HEK293 (cell line): ENCODE measurements around the gene COPS9.

Experiments used
- CTCF ChIA-PET: fragments of 350-600 bp; formaldehyde crosslinking; extraction: SDS; loops from one replicate; lab custom pipeline; 2021; ENCODE audit warnings: antibody characterized with exemption; lab: Yijun Ruan, JAX
- POLR2A ChIA-PET: fragments of 300-600 bp; formaldehyde crosslinking; extraction: SDS; loops from one replicate; lab custom pipeline; 2020; ENCODE audit warnings: antibody characterized with exemption, inconsistent platforms; lab: Yijun Ruan, JAX
- H3K27ac ChIP-seq: fragments of 200-500 bp; sonication (Bioruptor generic); 2 replicates; pipeline ENCODE4 v1.5.1; 2014; ENCODE audit warnings: low read depth, low read length, control low read depth, inconsistent platforms; ENCODE audit errors: extremely low read depth
- H3K36me3 ChIP-seq, 2 experiments: fragments of 200-500 bp in 1 of 2; sonication (Bioruptor generic) in 1 of 2; 1 replicate in 1 of 2; 2 replicates in 1 of 2; pipeline ENCODE4 v1.5.1; 2014 to 2017; ENCODE audit warnings: inconsistent platforms in 2 of 2, low read length in 2 of 2; ENCODE audit not compliant: control insufficient read depth in 2 of 2, insufficient read depth in 1 of 2
- H3K4me1 ChIP-seq: fragments of 200-500 bp; sonication (Bioruptor generic); 2 replicates; pipeline ENCODE4 v1.5.1; 2014; ENCODE audit warnings: mild to moderate bottlenecking, low read length, inconsistent platforms; ENCODE audit not compliant: control insufficient read depth, insufficient read depth
- H3K4me3 ChIP-seq: 2 replicates; pipeline ENCODE4 v1.5.1; 2011; ENCODE audit warnings: low read depth, mild to moderate bottlenecking, control low read depth, low read length, moderate library complexity
- H3K9me3 ChIP-seq: fragments of 200-500 bp; sonication (Bioruptor generic); 2 replicates; pipeline ENCODE4 v1.5.1; 2014; ENCODE audit warnings: low read depth, low read length, inconsistent platforms; ENCODE audit not compliant: control insufficient read depth, insufficient read depth
- MZF1 ChIP-seq: fragments of 450-650 bp; formaldehyde crosslinking; IDR thresholded peaks from 2 replicates; pipeline ENCODE4 v1.5.1; 2017; ENCODE audit warnings: missing biosample characterization, missing genetic modification characterization, borderline replicate concordance
- REPIN1 ChIP-seq: fragments of 450-650 bp; formaldehyde crosslinking; IDR thresholded peaks from 2 replicates; pipeline ENCODE4 v1.5.1; 2017; ENCODE audit warnings: missing biosample characterization, missing genetic modification characterization, low read depth
- ZBTB21 ChIP-seq: fragments of 450-650 bp; formaldehyde crosslinking; IDR thresholded peaks from 2 replicates; pipeline ENCODE4 v1.5.1; 2017; ENCODE audit warnings: missing biosample characterization, missing genetic modification characterization
- ZBTB8A ChIP-seq: fragments of 450-650 bp; formaldehyde crosslinking; IDR thresholded peaks from 2 replicates; pipeline ENCODE4 v1.5.1; 2016; ENCODE audit warnings: missing biosample characterization, missing genetic modification characterization
- ZIC2 ChIP-seq: fragments of 450-650 bp; formaldehyde crosslinking; IDR thresholded peaks from 2 replicates; pipeline ENCODE4 v1.5.1; 2016; ENCODE audit warnings: missing biosample characterization, missing genetic modification characterization
- ZNF221 ChIP-seq: fragments of 450-650 bp; formaldehyde crosslinking; IDR thresholded peaks from 2 replicates; pipeline ENCODE4 v1.5.1; 2017; ENCODE audit warnings: missing biosample characterization, missing genetic modification characterization, borderline replicate concordance
- ZNF335 ChIP-seq: fragments of 450-650 bp; formaldehyde crosslinking; conservative IDR thresholded peaks from 2 replicates; pipeline ENCODE4 v1.5.1; 2016; ENCODE audit warnings: missing biosample characterization, missing genetic modification characterization
- ZNF391 ChIP-seq: fragments of 450-650 bp; formaldehyde crosslinking; IDR thresholded peaks from 2 replicates; pipeline ENCODE4 v1.5.1; 2016; ENCODE audit warnings: low read depth, missing biosample characterization, missing genetic modification characterization, borderline replicate concordance
- ZNF423 ChIP-seq: fragments of 450-650 bp; formaldehyde crosslinking; IDR thresholded peaks from 2 replicates; pipeline ENCODE4 v1.5.1; 2016; ENCODE audit warnings: missing biosample characterization, missing genetic modification characterization
- ZNF514 ChIP-seq: fragments of 450-650 bp; formaldehyde crosslinking; IDR thresholded peaks from 2 replicates; pipeline ENCODE4 v1.5.1; 2016; ENCODE audit warnings: missing biosample characterization, missing genetic modification characterization
- ZNF549 ChIP-seq: fragments of 450-650 bp; IDR thresholded peaks from 2 replicates; pipeline ENCODE4 v1.5.1; 2018; ENCODE audit warnings: missing biosample characterization, missing genetic modification characterization, mild to moderate bottlenecking, inconsistent platforms, moderate library complexity
- ZNF623 ChIP-seq: fragments of 450-650 bp; formaldehyde crosslinking; IDR thresholded peaks from 2 replicates; pipeline ENCODE4 v1.5.1; 2016; ENCODE audit warnings: missing biosample characterization, missing genetic modification characterization
- TF ChIP-seq, protein P1 (sequence below): fragments of 450-650 bp; formaldehyde crosslinking; IDR thresholded peaks from 2 replicates; pipeline ENCODE4 v1.5.1; 2016; ENCODE audit warnings: missing biosample characterization, missing genetic modification characterization
- TF ChIP-seq, protein P2 (sequence below): fragments of 450-650 bp; formaldehyde crosslinking; IDR thresholded peaks from 2 replicates; pipeline ENCODE4 v1.5.1; 2016; ENCODE audit warnings: missing biosample characterization, missing genetic modification characterization
- TF ChIP-seq, protein P3 (sequence below): fragments of 450-650 bp; formaldehyde crosslinking; IDR thresholded peaks from 2 replicates; pipeline ENCODE4 v1.5.1; 2016; ENCODE audit warnings: missing biosample characterization, missing genetic modification characterization
- TF ChIP-seq, protein P4 (sequence below): fragments of 450-650 bp; formaldehyde crosslinking; conservative IDR thresholded peaks from 2 replicates; pipeline ENCODE4 v1.5.1; 2016; ENCODE audit warnings: low read depth, missing biosample characterization, missing genetic modification characterization

The COPS9 gene

DNA sequence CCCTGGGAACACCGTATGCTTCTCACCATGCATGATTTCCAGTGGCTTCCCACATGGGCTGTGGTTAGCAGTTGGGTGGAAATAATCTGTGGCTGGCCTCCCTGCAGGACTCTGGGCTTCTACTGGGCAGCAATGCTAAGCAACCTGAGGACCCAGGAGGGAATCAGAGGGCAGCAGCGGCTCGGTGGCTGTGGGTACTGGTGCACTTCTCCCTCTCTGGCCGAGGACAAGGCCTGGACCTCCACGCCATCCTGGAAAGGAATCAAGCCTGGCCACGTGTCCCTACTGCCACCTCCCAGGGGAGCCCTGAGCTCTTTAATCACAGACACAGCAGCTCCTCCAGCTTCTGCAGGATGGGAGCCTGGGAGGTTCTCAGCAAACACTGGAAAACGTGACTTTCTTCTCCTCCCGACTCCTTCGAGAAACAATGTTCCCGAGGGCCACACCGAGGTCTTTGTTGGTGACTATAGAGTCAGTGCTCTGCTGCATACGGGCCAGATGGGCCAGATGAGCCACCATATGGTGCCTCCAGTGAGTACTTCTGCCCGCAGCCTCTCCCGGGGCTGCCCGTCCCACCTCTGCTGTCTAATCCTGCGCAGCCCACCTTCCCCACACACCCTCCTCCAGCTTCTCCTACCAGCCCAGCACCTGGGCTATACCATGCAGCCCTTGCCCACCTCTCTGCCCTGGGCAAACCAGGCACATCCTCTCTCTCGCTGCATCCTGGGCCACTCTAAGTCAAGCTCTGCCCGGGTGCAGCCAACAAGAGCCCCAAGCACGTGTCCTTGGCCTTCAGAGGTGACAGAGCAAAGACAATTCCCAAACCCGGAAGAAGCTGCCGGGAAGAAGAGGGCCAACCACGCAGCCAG, 47.1 kb upstream of the COPS9 start:
- no peak overlapping the region for H3K4me3 ChIP-seq
- TF ChIP-seq ZIC2 (tag by site-specific recombination) (0 out of 2 replicates have a peak, but pooled peaks have one; percentile 12), ZNF514 (tag by site-specific recombination) (no peak)
- TF ChIP-seq, protein P1, sequence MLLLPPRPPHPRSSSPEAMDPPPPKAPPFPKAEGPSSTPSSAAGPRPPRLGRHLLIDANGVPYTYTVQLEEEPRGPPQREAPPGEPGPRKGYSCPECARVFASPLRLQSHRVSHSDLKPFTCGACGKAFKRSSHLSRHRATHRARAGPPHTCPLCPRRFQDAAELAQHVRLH (tag by site-specific recombination), result no peak
- TF ChIP-seq, all 188 proteins: peak for 1
- ChIA-PET POLR2A (no interaction called here), CTCF (no interaction called here)
- Histone ChIP-seq H3K4me1 (no peaks in the 10 kb centered on the region), H3K9me3 (no peaks in the 10 kb centered on the region), H3K27ac (no peak overlapping the region), H3K36me3 (no peaks in the 10 kb centered on the region)

DNA sequence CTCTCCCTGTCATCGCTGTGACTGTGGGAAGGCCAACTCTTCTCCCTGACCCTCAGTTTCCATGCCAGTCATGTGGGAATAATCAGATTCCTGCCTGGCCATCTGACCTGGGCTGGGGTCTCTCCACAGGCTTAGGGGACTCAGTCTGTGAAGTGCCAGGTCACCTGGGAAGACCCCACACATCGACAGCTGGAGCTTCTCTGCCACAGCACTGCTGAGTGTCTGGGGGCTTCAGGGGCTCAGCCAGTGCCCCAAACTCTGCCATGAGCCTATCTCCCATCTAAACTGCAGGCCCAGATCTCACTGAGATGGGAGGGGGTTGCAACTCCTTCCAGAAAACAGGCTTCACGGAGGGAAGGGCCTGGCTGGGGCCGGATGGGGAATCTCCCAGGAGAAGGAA, 46.4 kb upstream of the COPS9 start:
- CTCF ChIA-PET, result no interaction called here
- Histone ChIP-seq H3K36me3 (no peaks in the 10 kb centered on the region), H3K9me3 (no peaks in the 10 kb centered on the region), H3K4me1 (no peaks in the 10 kb centered on the region), H3K27ac (no peak overlapping the region), H3K4me3 (no peak overlapping the region)
- no peak for TF ChIP-seq ZNF623 (tag by site-specific recombination)
- TF ChIP-seq ZBTB8A (tag by site-specific recombination), result no peak
- no peak for TF ChIP-seq ZNF391 (tag by site-specific recombination)
- POLR2A ChIA-PET, result no interaction called here

DNA sequence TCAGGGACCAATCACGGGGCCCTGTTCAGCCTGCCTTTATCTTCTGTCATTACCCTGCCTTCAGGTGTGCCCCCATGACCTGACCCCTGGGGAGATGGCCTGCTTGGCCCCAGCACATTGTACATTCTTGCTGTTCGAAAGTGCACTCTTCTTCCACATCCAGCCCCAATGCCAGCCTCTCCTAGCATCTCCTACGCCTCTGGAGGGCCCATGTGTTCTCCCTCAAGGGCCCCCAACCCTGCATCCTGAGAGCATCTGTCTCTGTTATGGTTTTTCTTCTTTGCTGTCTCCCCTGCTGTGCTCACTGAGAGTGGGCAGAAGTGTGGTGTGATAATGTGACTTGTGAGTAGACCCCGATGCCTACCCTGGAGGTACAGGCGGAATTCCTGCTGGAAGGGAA, 45.9 kb upstream of the COPS9 start:
- ChIA-PET CTCF (no interaction called here), POLR2A (no interaction called here)
- TF ChIP-seq ZNF335 (tag by site-specific recombination) (no peak), ZNF423 (tag by site-specific recombination) (no peak), MZF1 (tag by site-specific recombination) (no peak), ZNF221 (tag by site-specific recombination) (no peak), REPIN1 (tag by site-specific recombination) (no peak)

DNA sequence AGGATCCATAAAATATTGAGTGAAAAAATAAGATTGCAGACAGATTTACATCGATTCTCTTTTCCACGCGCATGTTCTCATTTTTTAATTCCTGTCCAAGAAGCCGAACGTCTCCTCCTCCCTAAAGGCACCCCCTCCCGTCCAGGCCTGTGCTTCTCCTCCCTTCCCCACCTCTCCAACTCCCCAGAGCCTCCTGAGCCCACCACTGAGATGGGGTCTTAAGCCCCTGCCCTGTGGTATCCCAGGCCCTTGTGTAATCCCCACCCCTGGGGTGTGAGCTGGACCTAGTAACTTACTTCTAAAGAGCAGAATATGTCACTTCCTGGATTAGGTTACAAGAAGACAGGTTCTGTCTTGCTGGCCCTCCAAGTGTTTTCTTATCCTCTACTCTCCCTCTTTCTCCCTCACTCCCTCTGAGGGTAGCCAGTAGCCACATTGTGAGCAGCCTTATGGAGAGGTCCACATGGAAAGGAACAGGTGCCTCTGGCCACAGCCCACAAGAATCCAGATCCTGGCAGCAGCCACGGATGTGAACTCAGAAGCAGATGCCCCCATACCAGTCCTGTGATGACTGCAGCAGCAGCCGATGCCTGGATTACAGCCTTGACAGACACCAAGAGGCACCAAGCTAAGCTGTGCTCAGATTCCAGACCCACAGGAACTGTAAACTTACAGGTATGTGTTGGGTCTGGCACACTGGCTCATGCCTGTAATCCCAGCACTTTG, 44.0 kb upstream of the COPS9 start:
- POLR2A ChIA-PET, result no interaction called here
- H3K4me3 ChIP-seq, result no peak overlapping the region
- no peaks in the 10 kb centered on the region for H3K4me1 ChIP-seq
- no peaks in the 10 kb centered on the region for H3K36me3 ChIP-seq
- no peaks in the 10 kb centered on the region for H3K9me3 ChIP-seq
- CTCF ChIA-PET, result interaction anchor here (0.6 kb wide), 1 partner anchor 29 kb away, joined by 3 read pairs; no protein-coding TSS in a partner anchor
- H3K27ac ChIP-seq, result no peak overlapping the region
- TF ChIP-seq ZNF549 (tag by site-specific recombination), result no peak
- TF ChIP-seq ZBTB21, result no peak
- TF ChIP-seq, protein P2, sequence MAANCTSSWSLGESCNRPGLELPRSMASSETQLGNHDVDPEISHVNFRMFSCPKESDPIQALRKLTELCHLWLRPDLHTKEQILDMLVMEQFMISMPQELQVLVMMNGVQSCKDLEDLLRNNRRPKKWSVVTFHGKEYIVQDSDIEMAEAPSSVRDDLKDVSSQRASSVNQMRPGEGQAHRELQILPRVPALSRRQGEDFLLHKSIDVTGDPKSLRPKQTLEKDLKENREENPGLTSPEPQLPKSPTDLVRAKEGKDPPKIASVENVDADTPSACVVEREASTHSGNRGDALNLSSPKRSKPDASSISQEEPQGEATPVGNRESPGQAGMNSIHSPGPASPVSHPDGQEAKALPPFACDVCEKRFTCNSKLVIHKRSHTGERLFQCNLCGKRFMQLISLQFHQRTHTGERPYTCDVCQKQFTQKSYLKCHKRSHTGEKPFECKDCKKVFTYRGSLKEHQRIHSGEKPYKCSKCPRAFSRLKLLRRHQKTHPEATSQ (tag by site-specific recombination), result no peak
- TF ChIP-seq, protein P3, sequence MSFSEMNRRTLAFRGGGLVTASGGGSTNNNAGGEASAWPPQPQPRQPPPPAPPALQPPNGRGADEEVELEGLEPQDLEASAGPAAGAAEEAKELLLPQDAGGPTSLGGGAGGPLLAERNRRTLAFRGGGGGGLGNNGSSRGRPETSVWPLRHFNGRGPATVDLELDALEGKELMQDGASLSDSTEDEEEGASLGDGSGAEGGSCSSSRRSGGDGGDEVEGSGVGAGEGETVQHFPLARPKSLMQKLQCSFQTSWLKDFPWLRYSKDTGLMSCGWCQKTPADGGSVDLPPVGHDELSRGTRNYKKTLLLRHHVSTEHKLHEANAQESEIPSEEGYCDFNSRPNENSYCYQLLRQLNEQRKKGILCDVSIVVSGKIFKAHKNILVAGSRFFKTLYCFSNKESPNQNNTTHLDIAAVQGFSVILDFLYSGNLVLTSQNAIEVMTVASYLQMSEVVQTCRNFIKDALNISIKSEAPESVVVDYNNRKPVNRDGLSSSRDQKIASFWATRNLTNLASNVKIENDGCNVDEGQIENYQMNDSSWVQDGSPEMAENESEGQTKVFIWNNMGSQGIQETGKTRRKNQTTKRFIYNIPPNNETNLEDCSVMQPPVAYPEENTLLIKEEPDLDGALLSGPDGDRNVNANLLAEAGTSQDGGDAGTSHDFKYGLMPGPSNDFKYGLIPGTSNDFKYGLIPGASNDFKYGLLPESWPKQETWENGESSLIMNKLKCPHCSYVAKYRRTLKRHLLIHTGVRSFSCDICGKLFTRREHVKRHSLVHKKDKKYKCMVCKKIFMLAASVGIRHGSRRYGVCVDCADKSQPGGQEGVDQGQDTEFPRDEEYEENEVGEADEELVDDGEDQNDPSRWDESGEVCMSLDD (tag by site-specific recombination), result no peak
- TF ChIP-seq, protein P4, sequence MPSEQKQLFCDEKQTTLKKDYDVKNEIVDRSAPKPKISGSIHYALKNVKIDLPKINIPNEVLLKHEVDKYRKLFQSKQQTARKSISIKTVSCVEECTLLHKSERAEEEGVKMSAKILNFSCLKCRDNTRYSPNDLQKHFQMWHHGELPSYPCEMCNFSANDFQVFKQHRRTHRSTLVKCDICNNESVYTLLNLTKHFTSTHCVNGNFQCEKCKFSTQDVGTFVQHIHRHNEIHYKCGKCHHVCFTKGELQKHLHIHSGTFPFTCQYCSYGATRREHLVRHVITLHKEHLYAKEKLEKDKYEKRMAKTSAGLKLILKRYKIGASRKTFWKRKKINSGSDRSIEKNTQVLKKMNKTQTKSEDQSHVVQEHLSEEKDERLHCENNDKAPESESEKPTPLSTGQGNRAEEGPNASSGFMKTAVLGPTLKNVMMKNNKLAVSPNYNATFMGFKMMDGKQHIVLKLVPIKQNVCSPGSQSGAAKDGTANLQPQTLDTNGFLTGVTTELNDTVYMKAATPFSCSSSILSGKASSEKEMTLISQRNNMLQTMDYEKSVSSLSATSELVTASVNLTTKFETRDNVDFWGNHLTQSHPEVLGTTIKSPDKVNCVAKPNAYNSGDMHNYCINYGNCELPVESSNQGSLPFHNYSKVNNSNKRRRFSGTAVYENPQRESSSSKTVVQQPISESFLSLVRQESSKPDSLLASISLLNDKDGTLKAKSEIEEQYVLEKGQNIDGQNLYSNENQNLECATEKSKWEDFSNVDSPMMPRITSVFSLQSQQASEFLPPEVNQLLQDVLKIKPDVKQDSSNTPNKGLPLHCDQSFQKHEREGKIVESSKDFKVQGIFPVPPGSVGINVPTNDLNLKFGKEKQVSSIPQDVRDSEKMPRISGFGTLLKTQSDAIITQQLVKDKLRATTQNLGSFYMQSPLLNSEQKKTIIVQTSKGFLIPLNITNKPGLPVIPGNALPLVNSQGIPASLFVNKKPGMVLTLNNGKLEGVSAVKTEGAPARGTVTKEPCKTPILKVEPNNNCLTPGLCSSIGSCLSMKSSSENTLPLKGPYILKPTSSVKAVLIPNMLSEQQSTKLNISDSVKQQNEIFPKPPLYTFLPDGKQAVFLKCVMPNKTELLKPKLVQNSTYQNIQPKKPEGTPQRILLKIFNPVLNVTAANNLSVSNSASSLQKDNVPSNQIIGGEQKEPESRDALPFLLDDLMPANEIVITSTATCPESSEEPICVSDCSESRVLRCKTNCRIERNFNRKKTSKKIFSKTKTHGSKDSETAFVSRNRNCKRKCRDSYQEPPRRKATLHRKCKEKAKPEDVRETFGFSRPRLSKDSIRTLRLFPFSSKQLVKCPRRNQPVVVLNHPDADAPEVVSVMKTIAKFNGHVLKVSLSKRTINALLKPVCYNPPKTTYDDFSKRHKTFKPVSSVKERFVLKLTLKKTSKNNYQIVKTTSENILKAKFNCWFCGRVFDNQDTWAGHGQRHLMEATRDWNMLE, result no peak

More for the DNA sequence above, 45.9 kb upstream of the COPS9 start:
- Histone ChIP-seq H3K36me3 (no peaks in the 10 kb centered on the region), H3K4me1 (no peaks in the 10 kb centered on the region), H3K27ac (no peak overlapping the region), H3K9me3 (no peaks in the 10 kb centered on the region), H3K4me3 (no peak overlapping the region)
